Umbilical cord (tissue), 2 donors: ENCODE results near the gene ALKBH4. TPM values are rescaled to one million over a fixed set of nuclear protein-coding genes. Genes with fewer than 3 reads are reported as not detected.
"Not testable (repeated sequence)": the region's sequence is repeated elsewhere in the genome, so short reads cannot be mapped to it uniquely, and the experiment has no call there.

Experiments
- DNase-seq: peaks from one replicate; pipeline ENCODE4 v3.0.0-alpha.2; 2015; ENCODE audit warnings: low spot score
- total RNA-seq: library from RNA; depleted of rRNA; stranded (reverse); fragments of >200 nt; gene quantifications from one replicate; pipeline ENCODE4 v1.2.3, GENCODE V29; 2014; ENCODE audit warnings: low replicate concordance; ENCODE audit not compliant: insufficient read depth

Gene ALKBH4
- total RNA-seq, 1 donor from 2014 or later = 32.0 TPM

DNA sequence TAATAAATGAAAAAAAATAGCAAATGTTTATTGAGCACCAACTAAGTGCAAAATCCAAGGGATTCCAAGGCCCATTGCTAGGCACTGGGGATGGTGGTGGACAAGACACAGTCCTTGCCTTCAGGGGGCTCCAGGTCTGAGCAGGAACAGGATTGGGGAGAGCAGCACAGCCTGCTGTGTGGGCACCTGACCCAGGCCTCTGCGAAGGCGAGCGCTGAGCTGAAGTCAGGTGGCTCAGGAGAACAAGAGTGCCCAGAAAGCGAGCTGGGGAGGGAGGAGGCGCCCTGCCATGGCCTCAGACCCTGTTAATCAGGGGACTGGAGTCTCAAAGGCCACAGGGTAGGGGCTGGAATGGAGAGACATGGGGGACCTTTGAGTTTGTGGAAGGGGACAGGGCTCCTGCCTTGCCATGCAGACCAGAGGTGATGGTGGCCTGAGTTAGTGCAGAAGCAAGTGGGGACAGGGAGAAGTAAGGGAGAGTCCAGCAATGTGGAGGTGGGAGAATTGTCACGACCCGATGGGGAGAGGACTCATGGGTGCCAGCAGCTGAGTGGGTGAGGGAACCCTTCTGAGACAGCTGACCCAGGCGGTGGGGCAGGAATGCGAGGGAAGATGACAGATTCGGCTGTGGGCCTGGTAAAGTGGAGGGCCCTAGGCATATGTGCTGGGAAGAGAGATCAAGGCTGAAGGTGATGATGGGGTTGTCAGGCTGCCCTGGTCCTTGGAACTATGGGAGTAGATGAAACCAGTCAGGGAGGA, 35.3 kb downstream of the ALKBH4 start:
- no peak for DNase-seq

GRCh38 chr7:102427019-102427405, 37.7 kb downstream of the ALKBH4 start:
- DNase-seq = no peak

- no peak for DNase-seq
Measured at GRCh38 chr7:102426268-102427018, 38.2 kb downstream of the ALKBH4 start.

DNA sequence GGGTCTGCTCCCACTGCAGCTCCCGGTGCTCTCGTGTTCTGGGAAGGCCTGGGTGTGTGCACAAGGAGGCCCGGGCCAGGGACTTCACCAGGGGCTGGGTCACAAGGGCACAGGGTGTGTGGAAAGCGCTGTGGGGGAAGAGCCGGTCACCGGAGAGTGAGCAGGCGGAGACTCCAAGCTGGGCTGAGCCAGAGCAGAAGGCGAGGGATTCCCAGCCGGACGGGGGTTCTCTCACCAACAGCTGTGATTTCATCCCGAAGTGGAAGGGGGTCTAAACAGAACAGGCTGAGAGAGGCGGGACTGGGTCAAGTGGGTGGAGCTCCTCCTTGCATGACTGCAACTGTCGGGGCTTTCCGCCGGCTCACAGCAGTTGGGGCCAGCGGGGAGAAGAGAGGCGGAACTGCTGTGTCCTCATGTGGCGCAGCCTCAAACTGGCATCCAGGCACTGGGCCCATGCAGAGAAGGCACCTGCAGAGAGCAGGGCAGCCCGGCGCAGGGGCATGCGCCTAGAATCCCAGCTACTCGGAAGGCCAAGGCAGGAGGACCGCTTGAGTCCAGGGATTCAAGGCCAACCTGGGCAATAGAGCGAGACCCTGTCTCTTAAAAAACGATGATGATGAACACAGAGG, 38.9 kb downstream of the ALKBH4 start:
- DNase-seq = no peak

- DNase-seq = no peak
Measured at GRCh38 chr7:102424787-102425218, 39.9 kb downstream of the ALKBH4 start.

DNA sequence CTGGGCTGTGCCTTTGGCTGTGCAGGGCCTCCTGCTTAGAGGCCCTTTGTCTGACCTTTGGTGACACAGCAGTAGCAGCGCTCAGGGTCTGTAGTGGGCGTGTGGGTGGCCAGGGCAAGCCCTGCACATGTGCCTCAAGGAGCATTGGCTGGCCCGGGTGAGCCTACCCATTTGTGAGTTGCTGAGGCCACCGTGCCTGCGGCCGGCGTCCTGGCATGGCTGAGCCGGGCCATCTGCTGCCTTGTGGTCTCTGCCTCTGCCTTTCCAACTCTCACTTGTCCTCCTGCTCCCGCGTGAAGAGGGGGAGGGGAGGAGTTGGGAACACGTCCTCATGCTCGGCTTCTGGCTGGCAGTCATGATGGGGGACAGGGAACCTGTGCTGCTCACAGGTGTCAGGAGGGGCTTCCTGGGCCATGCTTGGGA, 40.5 kb downstream of the ALKBH4 start:
- DNase-seq = no peak

DNA sequence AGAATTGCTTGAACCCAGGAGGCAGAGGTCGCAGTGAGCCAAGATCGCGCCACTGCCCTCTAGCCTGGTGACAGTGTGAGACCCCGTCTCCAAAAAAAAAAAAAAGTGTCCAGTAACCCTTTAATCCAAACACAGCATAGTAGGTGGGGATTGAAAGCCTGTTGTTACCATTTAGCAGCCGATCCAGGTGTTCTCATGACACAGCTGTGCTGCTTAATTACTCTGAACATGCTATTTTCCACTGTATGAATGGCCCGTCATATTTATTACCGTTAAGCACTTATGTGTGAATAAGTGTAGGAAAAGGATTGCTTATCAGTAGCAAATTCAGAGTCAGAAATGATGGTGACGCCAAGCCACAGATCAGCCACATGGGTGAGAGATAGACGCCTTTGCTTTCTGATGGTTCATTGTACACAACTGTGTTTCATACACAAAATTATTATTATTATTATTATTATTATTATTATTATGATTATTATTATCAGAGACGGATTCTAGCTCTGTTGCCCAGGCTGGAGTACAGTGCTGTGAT, 42.9 kb downstream of the ALKBH4 start:
- no peak for DNase-seq

- DNase-seq = no peak
Measured at GRCh38 chr7:102418592-102418991, 46.1 kb downstream of the ALKBH4 start.

DNA sequence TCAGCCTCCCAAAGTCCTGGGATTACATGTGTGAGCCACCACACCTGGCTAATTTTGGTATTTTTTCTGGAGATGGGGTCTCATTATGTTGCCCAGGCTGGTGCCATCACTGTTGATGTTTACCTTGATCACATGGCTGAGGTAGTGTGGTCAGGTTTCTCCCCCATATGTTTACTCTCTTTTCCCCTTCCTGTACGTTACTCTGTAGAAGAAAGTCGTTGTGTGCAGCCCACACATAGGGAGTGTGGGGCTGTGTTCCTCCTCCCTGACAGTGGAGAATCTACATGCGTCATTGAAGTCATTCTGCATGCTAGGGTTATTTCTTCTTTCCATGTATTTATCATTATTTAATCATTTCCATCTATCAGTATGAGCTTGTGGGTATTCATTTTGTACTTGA, 47.6 kb downstream of the ALKBH4 start:
- no peak for DNase-seq

- DNase-seq = no peak
Measured at GRCh38 chr7:102416406-102416805, 48.3 kb downstream of the ALKBH4 start.

GRCh38 chr7:102415685-102416225, 48.9 kb downstream of the ALKBH4 start:
- DNase-seq = no peak

DNA sequence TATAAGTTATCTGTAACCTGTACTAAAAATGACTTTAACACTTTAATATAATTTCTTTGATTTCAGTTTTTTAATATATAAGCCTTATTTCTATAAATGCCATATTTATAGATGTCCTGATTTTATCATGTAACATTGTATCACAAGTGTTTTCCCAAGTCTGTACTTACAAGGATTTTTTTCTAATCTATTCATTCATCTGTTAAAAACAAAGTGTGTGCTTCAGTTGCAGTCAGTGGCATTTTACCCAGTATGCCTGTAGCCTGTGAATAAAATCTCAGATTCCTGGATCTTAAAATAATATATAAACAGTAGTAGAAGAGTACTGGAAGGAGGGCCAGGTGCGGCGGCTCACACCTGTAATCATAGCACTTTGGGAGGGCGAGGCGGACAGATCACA, 51.1 kb downstream of the ALKBH4 start:
- no peak for DNase-seq

DNA sequence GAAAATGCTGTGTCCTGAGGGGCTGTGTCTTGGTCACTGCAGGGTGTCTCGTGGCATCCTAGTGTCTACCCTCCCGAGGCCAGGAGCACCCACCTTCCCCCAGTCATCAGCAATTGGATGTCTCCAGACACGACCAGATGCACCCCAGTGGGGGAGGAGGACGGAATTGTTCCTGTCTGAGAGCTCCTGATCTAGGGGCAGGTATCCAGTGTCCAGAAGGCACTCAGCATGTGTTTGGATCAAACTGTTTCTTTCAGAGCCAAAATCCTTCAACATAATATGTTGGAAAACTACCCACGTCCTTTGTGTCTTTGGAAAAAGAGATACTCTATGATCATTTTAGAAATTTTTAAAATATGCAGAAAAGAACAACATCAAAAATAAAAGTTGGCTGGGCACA, 51.6 kb downstream of the ALKBH4 start:
- no peak for DNase-seq

- no peak for DNase-seq
Measured at GRCh38 chr7:102412548-102412947, 52.1 kb downstream of the ALKBH4 start.

GRCh38 chr7:102410918-102411317, 53.7 kb downstream of the ALKBH4 start:
- DNase-seq = no peak

DNA sequence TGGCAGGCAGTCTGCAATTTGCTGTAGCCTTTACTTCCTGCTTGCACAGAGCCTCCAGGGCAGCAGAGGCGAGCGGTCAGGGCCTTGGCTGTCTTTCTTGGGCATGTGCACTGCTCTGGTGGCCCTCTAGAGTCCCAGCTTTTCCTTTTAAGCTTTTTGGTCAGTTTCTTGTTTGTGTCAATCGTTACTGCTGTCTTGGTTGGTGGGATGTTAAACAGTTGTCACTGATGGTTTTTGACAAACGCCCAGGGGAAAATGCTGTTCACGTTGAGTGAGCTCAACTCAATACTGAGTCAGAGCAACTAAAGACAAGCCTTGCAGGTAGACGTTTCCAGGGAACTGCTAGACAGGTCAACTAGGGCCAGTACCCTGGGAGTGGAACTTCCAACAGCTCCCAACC, 54.5 kb downstream of the ALKBH4 start:
- no peak for DNase-seq

DNA sequence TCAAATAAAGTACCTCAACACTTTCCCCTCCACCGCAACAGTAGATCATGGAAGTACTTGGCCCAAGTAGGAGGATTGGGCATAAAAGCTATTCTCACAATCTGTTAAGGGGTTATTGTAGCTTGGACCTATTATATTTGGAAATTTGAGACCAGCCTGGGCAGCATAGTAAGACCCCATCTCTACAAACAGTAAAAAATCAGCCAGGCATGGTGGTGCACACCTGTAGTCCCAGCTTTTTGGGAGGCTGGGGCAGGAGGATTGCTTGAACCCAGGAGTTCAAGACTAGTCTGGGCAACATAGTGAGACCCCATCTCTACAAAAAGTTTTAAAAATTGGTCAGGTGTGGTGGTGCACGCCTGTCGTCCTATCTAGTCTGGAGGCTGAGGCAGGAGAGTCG, 55.3 kb downstream of the ALKBH4 start:
- no peak for DNase-seq

DNA sequence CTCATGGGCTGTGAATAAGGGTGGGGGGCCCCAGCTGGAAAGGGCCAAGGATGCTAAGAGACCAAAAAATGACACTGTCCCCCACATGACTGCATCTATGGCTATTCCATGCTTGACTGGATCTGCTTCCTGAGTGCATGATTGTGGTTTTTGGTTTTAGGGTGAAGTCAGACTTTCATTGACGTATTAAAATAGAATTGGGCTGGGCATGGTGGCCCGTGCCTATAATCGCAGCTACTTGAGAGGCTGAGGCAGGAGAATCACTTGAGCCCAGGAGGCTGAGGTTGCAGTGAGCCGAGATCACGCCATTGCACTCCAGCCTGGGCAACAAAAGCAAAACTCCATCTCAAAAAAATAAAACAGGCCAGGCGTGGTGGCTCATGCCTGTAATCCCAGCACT, 56.1 kb downstream of the ALKBH4 start:
- DNase-seq = not testable (repeated sequence)

GRCh38 chr7:102407910-102408309, 56.8 kb downstream of the ALKBH4 start:
- no peak for DNase-seq
